Astrocyte (in vitro differentiated cells and primary cell): Measurements from ENCODE around the gene ARVCF.

Source experiments
- CTCF ChIP-seq: IDR thresholded peaks from 2 replicates; pipeline ENCODE4 v1.5.1; 2011; ENCODE audit warnings: low read depth, mild to moderate bottlenecking, inconsistent platforms, low read length, moderate library complexity; ENCODE audit not compliant: insufficient read depth
- EZH2 ChIP-seq: IDR thresholded peaks from 2 replicates; pipeline ENCODE4 v1.6.1; 2012; ENCODE audit warnings: mild to moderate bottlenecking, low read length, inconsistent platforms; ENCODE audit not compliant: insufficient read depth

GRCh38 chr22:19996694-19997384 lies 19.8 kb downstream of the ARVCF start:
- TF ChIP-seq CTCF = no peak
- no peak for TF ChIP-seq EZH2
